Adrenal gland (tissue), 5 donors: ENCODE measurements around the gene XYLB.

ENCODE experiments used
- POLR2A ChIP-seq, 2 donors: fragments of 450-650 bp; IDR thresholded peaks; one replicate each; pipeline ENCODE4 v1.6.1; 2017; ENCODE audit warnings: antibody characterized with exemption in 2 of 2, mild to moderate bottlenecking in 2 of 2, moderate library complexity in 1 of 2
- TF ChIP-seq, protein P1 (sequence below), 6 experiments: fragments of 450-650 bp in 4 of 6; fragments of 200-600 bp in 2 of 6; sonication (generic) in 1 of 6; IDR thresholded peaks; 1 replicate in 5 of 6; 2 replicates in 1 of 6; pipeline versions ENCODE4 v1.5.1 to v1.8.0; 2016 to 2021; ENCODE audit warnings: antibody characterized with exemption in 6 of 6, mild to moderate bottlenecking in 2 of 6, moderate library complexity in 1 of 6
- donor health status: DM: no; HTN: no; CAD: no.

DNA sequence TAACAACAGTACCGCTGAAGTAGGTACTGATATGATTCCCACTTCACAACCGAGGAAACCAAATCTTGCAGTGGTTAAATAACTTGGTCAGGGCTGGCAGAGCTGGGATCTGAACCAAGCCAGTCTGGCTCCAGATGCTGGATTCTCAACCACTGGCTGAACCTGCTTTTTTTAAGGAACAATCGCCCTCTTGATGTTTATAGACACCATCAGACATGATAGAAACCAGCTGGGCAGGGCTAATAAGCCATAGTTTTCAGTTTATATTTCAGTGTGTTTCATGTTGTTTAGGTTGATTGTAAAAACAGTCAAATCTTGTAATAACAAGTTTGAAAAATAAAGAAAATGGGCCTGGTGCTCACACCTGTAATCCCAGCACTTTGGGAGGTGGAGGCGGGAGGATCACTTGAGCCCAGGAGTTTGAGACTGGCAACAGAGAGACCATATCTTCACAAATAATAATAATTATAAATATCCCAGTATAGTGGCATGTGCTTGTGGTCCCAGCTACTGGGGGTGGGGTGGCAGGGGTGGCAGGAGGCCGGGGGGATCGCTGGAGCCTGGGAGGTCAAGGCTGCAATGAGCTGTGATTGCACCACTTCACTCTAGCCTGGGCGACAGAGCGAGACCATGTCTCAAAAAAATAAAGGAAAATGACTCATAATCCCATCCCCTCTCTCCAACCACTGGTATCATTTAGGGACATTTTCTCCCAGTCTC, 36.7 kb downstream of the XYLB start:
- TF ChIP-seq, protein P1, sequence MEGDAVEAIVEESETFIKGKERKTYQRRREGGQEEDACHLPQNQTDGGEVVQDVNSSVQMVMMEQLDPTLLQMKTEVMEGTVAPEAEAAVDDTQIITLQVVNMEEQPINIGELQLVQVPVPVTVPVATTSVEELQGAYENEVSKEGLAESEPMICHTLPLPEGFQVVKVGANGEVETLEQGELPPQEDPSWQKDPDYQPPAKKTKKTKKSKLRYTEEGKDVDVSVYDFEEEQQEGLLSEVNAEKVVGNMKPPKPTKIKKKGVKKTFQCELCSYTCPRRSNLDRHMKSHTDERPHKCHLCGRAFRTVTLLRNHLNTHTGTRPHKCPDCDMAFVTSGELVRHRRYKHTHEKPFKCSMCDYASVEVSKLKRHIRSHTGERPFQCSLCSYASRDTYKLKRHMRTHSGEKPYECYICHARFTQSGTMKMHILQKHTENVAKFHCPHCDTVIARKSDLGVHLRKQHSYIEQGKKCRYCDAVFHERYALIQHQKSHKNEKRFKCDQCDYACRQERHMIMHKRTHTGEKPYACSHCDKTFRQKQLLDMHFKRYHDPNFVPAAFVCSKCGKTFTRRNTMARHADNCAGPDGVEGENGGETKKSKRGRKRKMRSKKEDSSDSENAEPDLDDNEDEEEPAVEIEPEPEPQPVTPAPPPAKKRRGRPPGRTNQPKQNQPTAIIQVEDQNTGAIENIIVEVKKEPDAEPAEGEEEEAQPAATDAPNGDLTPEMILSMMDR (IDR thresholded peaks at IDR 0.05): no peak
- no peak for TF ChIP-seq POLR2A (IDR thresholded peaks at IDR 0.05)
